K562 (cell line): ENCODE data around the gene SDK1. TPM values are rescaled to one million over a fixed set of nuclear protein-coding genes. Genes with fewer than 3 reads are reported as not detected.

Source experiments
- ATAC-seq: fragments of 200-7000 bp; cut with Tn5 transposase; 3 replicates; pipeline ENCODE4 v1.9.1; 2020; ENCODE audit warnings: moderate library complexity
- BruUV-seq: library from RNA; stranded (reverse); fragments of 400-500 nt; replicated peaks from 2 replicates; lab custom pipeline; 2021; lab: Mats Ljungman, UMichigan
- CTCF ChIA-PET: fragments of 300-600 bp; formaldehyde crosslinking; extraction: SDS; loops from one replicate; lab custom pipeline; 2021; ENCODE audit warnings: low intra/inter-chr PET ratio; lab: Yijun Ruan, JAX
- POLR2A ChIA-PET: fragments of 300-600, 350-650 bp; sonication (Branson Sonifier 250); formaldehyde crosslinking; extraction: SDS; loops from one replicate; lab custom pipeline; 2021; ENCODE audit warnings: antibody characterized with exemption, inconsistent platforms; lab: Yijun Ruan, JAX
- DNase-seq, 4 experiments: peaks; one replicate each; pipeline versions ENCODE4 v3.0.0 to v3.0.0-alpha.2; 2011 to 2018; ENCODE audit warnings: low spot score in 3 of 4, mixed read lengths in 3 of 4; ENCODE audit errors: extremely low read depth in 1 of 4
- FAIRE-seq: peaks from 2 replicates; lab custom pipeline; 2011; peaks lifted over from hg19 to GRCh38; lab: Jason Lieb, UNC
- H2AFZ ChIP-seq: 2 replicates; pipeline ENCODE4 v1.6.0; 2011; ENCODE audit warnings: low read depth, low read length, control low read depth, inconsistent platforms
- H3K27ac ChIP-seq: fragments of 200-600 bp; 3 replicates; pipeline ENCODE4 v1.8.0; 2011; ENCODE audit warnings: low read depth, mild to moderate bottlenecking, control low read depth, inconsistent platforms, low read length, moderate library complexity, mixed read lengths; ENCODE audit errors: extremely low read depth
- H3K27me3 ChIP-seq, 2 experiments: fragments of 300-600 bp in 1 of 2; 2 replicates in 1 of 2; 3 replicates in 1 of 2; pipeline versions ENCODE4 v1.6.0 to v1.8.0; 2011; ENCODE audit warnings: inconsistent platforms in 2 of 2, low read length in 2 of 2, mild to moderate bottlenecking in 1 of 2, mixed read lengths in 1 of 2, moderate library complexity in 1 of 2; ENCODE audit not compliant: control insufficient read depth in 2 of 2, insufficient read depth in 2 of 2
- H3K36me3 ChIP-seq: fragments of 300-600 bp; 3 replicates; pipeline ENCODE4 v1.8.0; 2011; ENCODE audit warnings: mild to moderate bottlenecking, low read length, inconsistent platforms; ENCODE audit not compliant: control insufficient read depth, insufficient read depth
- H3K4me1 ChIP-seq, 2 experiments: fragments of 200-600 bp in 1 of 2; replicated peaks in 1 of 2; 2 replicates in 1 of 2; 3 replicates in 1 of 2; pipeline versions ENCODE4 v1.5.1 to v1.8.0; 2011; ENCODE audit warnings: inconsistent platforms in 2 of 2, low read length in 2 of 2, mild to moderate bottlenecking in 1 of 2, mixed read lengths in 1 of 2, moderate library complexity in 1 of 2; ENCODE audit not compliant: control insufficient read depth in 2 of 2, insufficient read depth in 2 of 2
- H3K4me2 ChIP-seq: 2 replicates; pipeline ENCODE4 v1.6.1; 2011; ENCODE audit warnings: low read length, control low read depth, inconsistent platforms, mixed read lengths; ENCODE audit not compliant: insufficient read depth
- H3K4me3 ChIP-seq: fragments of 200-600 bp; sonication (generic), shearing (Covaris generic); 2 replicates; pipeline ENCODE4 v1.5.1; 2016; ENCODE audit warnings: control low read depth, inconsistent platforms
- H3K79me2 ChIP-seq: fragments of 200-600 bp; 3 replicates; pipeline ENCODE4 v1.8.0; 2011; ENCODE audit warnings: low read length, inconsistent platforms; ENCODE audit not compliant: control insufficient read depth, insufficient read depth
- H3K9ac ChIP-seq, 2 experiments: 2 replicates each; pipeline versions ENCODE4 v1.6.0 to v1.6.1; 2011; ENCODE audit warnings: low read depth in 2 of 2, low read length in 2 of 2, control low read depth in 1 of 2, inconsistent platforms in 1 of 2, mild to moderate bottlenecking in 1 of 2, mixed read lengths in 1 of 2; ENCODE audit not compliant: insufficient read depth in 1 of 2
- H3K9me1 ChIP-seq: one replicate; pipeline ENCODE4 v1.6.0; 2011; ENCODE audit warnings: inconsistent platforms, mild to moderate bottlenecking, low read length, moderate library complexity; ENCODE audit not compliant: control insufficient read depth, insufficient read depth
- H3K9me3 ChIP-seq: replicated peaks from 2 replicates; pipeline ENCODE4 v1.5.1; 2011; ENCODE audit warnings: low read depth, low read length, inconsistent platforms; ENCODE audit not compliant: control insufficient read depth, insufficient read depth
- H4K20me1 ChIP-seq: replicated peaks from 2 replicates; pipeline ENCODE4 v1.6.1; 2011; ENCODE audit warnings: low read length, inconsistent platforms, mixed read lengths; ENCODE audit not compliant: control insufficient read depth, insufficient read depth
- MED1 ChIP-seq: sonication (generic); formaldehyde crosslinking; IDR thresholded peaks from 2 replicates; pipeline ENCODE4 v1.8.1; 2023; ENCODE audit warnings: missing genetic modification reagents, borderline replicate concordance
- MTA2 ChIP-seq: fragments of 450-650 bp; IDR thresholded peaks from 2 replicates; pipeline ENCODE4 v1.6.1; 2016; ENCODE audit warnings: low read depth
- RBBP5 ChIP-seq: fragments of 200-600 bp; sonication (generic); IDR thresholded peaks from 2 replicates; pipeline ENCODE4 v1.6.1; 2012; ENCODE audit warnings: borderline replicate concordance, mild to moderate bottlenecking, low read length, control low read depth, inconsistent platforms; ENCODE audit not compliant: insufficient read depth, poor library complexity, severe bottlenecking
- SNIP1 ChIP-seq: fragments of 450-650 bp; IDR thresholded peaks from 2 replicates; pipeline ENCODE4 v1.7.1; 2017; ENCODE audit warnings: low read depth, mild to moderate bottlenecking
- ZNF175 ChIP-seq: fragments of 200-800 bp; sonication (Bioruptor generic); IDR thresholded peaks from 2 replicates; pipeline ENCODE4 v1.6.1; 2016; ENCODE audit warnings: low read depth, mild to moderate bottlenecking, missing genetic modification characterization, missing compliant biosample characterization
- ZNF253 ChIP-seq: fragments of 250-450 bp; sonication (Bioruptor Pico); conservative IDR thresholded peaks from 2 replicates; pipeline ENCODE4 v1.6.1; 2021; ENCODE audit warnings: mild to moderate bottlenecking
- WGBS: fragments of 100-300 bp; shearing (Covaris generic); methylation state at CpG from one replicate; pipeline ENCODE4 v1.1.6; 2016; ENCODE audit warnings: low coverage, mixed read lengths; ENCODE audit not compliant: insufficient coverage; ENCODE audit errors: missing lambda C conversion rate; 5-methylcytosine and 5-hydroxymethylcytosine counted together
- in situ Hi-C: fragments of 300-500 bp; cut with MboI; formaldehyde crosslinking; loops from 4 replicates; pipeline ENCODE4 v1.15.0; 2018; ENCODE audit warnings: inconsistent platforms, mixed read lengths
- intact Hi-C: fragments of 100-400 bp; cut with micrococcal nuclease; formaldehyde crosslinking; loops from 2 replicates; pipeline ENCODE4 v1.14.2; 2022
- polyA plus RNA-seq, 8 experiments: library from polyadenylated mRNA; depleted of rRNA in 4 of 8; stranded (reverse) in 5 of 8; unstranded in 3 of 8; fragments of >200 nt; fragmentation: Nextera tagmentation in 2 of 8; fragmentation: Illumina TruSeq in 1 of 8; extraction: Ambion mirVana in 2 of 8; extraction: Trizol in 1 of 8; gene quantifications; 2 replicates each; pipeline versions ENCODE4 v1.2.1 to v1.2.3, GENCODE V29; 2011 to 2014; ENCODE audit warnings: inconsistent platforms in 1 of 8, missing spikeins in 1 of 8
- total RNA-seq, 7 experiments: library from RNA; depleted of rRNA in 6 of 7; stranded (reverse); fragments of >200 nt in 6 of 7; fragmentation: Illumina TruSeq in 2 of 7; extraction: Trizol in 2 of 7; gene quantifications; 2 replicates each; pipeline versions ENCODE4 v1.2.1 to v1.2.3, GENCODE V29; 2011 to 2021; ENCODE audit warnings: low replicate concordance in 1 of 7
- TF ChIP-seq, protein P1 (sequence below): fragments of 450-650 bp; formaldehyde crosslinking; IDR thresholded peaks from 2 replicates; pipeline ENCODE4 v1.4.0; 2020; ENCODE audit warnings: mild to moderate bottlenecking
- TF ChIP-seq, protein P2 (sequence below): sonication (generic); formaldehyde crosslinking; IDR thresholded peaks from 2 replicates; pipeline ENCODE4 v1.8.1; 2023; ENCODE audit warnings: mild to moderate bottlenecking, missing genetic modification reagents
- TF ChIP-seq, protein P3 (sequence below), 2 experiments: IDR thresholded peaks in 1 of 2; conservative IDR thresholded peaks in 1 of 2; 2 replicates each; pipeline ENCODE4 v1.6.1; 2016; ENCODE audit warnings: low read depth in 2 of 2, mild to moderate bottlenecking in 1 of 2, missing compliant biosample characterization in 1 of 2, missing genetic modification characterization in 1 of 2, moderate library complexity in 1 of 2
- TF ChIP-seq, protein P4 (sequence below): fragments of 250-450 bp; sonication (Bioruptor Pico); IDR thresholded peaks from 2 replicates; pipeline ENCODE4 v1.8.0; 2022; ENCODE audit warnings: inconsistent platforms, mild to moderate bottlenecking, moderate library complexity, borderline replicate concordance

Gene SDK1
- total and polyA plus RNA-seq, 9 of the 15 experiments (the other 6 are each of a cell fraction or from before 2014, with no cell fraction given): 0.16 TPM; not detected in 8

DNA sequence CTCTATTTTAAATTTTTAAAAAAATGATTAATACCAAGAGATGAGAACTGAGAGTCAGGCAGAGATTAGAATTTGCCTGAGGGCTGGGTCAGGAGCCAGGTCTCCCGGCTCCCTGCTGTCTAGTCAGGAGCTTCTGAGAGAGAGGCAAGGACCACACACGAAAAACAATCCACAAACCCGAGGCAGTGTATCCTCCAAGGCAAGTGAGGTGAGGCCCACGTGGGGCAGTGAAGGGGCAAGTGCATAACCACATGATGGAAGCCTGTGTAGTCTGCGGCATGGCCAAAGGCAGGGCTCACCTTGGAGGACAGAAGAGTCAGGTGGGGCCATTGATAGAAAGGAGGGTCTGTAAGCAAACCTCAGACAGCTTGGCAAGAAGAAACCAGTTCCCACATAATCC, 839.9 kb downstream of the SDK1 start:
- BruUV-seq: no TSS peak
- no peak overlapping the region for H3K4me3 ChIP-seq
- no peaks in the 10 kb centered on the region for H3K4me1 ChIP-seq
- CTCF ChIA-PET: no interaction called here
- no peaks in the 10 kb centered on the region for H3K79me2 ChIP-seq
- no peak for DNase-seq
- in situ Hi-C loops: no loop called here
- no peaks in the 10 kb centered on the region for H3K36me3 ChIP-seq
- no peak for FAIRE-seq
- intact Hi-C loops: no loop called here
- no peaks in the 10 kb centered on the region for H3K9me1 ChIP-seq
- H3K4me2 ChIP-seq: no peak overlapping the region
- no peak overlapping the region for H3K9ac ChIP-seq
- peaks cover 9 to 70% of the 10 kb centered on the region in 2 experiments; a peak in 4 of 5 replicates for H3K27me3 ChIP-seq
- ATAC-seq: no peak
- 0% methylated on average over 5 of the region's 5 CpGs for WGBS
- no peak overlapping the region for H2AFZ ChIP-seq
- POLR2A ChIA-PET: interaction anchor here (1.0 kb wide), 1 partner anchor 8 kb away, joined by 3 read pairs; no protein-coding TSS in a partner anchor
- H3K27ac ChIP-seq: no peak overlapping the region
- H4K20me1 ChIP-seq: peaks cover 8% of the 10 kb centered on the region
- no peaks in the 10 kb centered on the region for H3K9me3 ChIP-seq
- TF ChIP-seq MTA2 (no peak), MED1 (CRISPR knock-in tag) (no peak), ZNF175 (CRISPR knock-in tag) (no peak), ZNF253 (no peak), SNIP1 (no peak), RBBP5 (no peak)
- TF ChIP-seq, protein P1, sequence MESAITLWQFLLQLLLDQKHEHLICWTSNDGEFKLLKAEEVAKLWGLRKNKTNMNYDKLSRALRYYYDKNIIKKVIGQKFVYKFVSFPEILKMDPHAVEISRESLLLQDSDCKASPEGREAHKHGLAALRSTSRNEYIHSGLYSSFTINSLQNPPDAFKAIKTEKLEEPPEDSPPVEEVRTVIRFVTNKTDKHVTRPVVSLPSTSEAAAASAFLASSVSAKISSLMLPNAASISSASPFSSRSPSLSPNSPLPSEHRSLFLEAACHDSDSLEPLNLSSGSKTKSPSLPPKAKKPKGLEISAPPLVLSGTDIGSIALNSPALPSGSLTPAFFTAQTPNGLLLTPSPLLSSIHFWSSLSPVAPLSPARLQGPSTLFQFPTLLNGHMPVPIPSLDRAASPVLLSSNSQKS (CRISPR knock-in tag): no peak
- TF ChIP-seq, protein P2, sequence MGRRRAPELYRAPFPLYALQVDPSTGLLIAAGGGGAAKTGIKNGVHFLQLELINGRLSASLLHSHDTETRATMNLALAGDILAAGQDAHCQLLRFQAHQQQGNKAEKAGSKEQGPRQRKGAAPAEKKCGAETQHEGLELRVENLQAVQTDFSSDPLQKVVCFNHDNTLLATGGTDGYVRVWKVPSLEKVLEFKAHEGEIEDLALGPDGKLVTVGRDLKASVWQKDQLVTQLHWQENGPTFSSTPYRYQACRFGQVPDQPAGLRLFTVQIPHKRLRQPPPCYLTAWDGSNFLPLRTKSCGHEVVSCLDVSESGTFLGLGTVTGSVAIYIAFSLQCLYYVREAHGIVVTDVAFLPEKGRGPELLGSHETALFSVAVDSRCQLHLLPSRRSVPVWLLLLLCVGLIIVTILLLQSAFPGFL: no peak
- TF ChIP-seq, protein P3, sequence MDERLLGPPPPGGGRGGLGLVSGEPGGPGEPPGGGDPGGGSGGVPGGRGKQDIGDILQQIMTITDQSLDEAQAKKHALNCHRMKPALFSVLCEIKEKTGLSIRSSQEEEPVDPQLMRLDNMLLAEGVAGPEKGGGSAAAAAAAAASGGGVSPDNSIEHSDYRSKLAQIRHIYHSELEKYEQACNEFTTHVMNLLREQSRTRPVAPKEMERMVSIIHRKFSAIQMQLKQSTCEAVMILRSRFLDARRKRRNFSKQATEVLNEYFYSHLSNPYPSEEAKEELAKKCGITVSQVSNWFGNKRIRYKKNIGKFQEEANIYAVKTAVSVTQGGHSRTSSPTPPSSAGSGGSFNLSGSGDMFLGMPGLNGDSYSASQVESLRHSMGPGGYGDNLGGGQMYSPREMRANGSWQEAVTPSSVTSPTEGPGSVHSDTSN (CRISPR knock-in tag; IDR thresholded peaks at IDR 0.05; ENCODE audit: low read depth): no peak
- TF ChIP-seq, protein P3 (tag; conservative IDR thresholded peaks at IDR 0.05; ENCODE audit: low read depth): no peak
- TF ChIP-seq, protein P4, sequence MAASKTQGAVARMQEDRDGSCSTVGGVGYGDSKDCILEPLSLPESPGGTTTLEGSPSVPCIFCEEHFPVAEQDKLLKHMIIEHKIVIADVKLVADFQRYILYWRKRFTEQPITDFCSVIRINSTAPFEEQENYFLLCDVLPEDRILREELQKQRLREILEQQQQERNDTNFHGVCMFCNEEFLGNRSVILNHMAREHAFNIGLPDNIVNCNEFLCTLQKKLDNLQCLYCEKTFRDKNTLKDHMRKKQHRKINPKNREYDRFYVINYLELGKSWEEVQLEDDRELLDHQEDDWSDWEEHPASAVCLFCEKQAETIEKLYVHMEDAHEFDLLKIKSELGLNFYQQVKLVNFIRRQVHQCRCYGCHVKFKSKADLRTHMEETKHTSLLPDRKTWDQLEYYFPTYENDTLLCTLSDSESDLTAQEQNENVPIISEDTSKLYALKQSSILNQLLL (CRISPR knock-in tag): no peak
